HEK293 (cell line): ENCODE results near the gene MPC2.

Experiments used
- CTCF ChIA-PET: fragments of 350-600 bp; formaldehyde crosslinking; extraction: SDS; loops from one replicate; lab custom pipeline; 2021; ENCODE audit warnings: antibody characterized with exemption; lab: Yijun Ruan, JAX
- POLR2A ChIA-PET: fragments of 300-600 bp; formaldehyde crosslinking; extraction: SDS; loops from one replicate; lab custom pipeline; 2020; ENCODE audit warnings: antibody characterized with exemption, inconsistent platforms; lab: Yijun Ruan, JAX
- H3K27ac ChIP-seq: fragments of 200-500 bp; sonication (Bioruptor generic); 2 replicates; pipeline ENCODE4 v1.5.1; 2014; ENCODE audit warnings: low read depth, low read length, control low read depth, inconsistent platforms; ENCODE audit errors: extremely low read depth
- H3K36me3 ChIP-seq, 2 experiments: fragments of 200-500 bp in 1 of 2; sonication (Bioruptor generic) in 1 of 2; 1 replicate in 1 of 2; 2 replicates in 1 of 2; pipeline ENCODE4 v1.5.1; 2014 to 2017; ENCODE audit warnings: inconsistent platforms in 2 of 2, low read length in 2 of 2; ENCODE audit not compliant: control insufficient read depth in 2 of 2, insufficient read depth in 1 of 2
- H3K4me1 ChIP-seq: fragments of 200-500 bp; sonication (Bioruptor generic); 2 replicates; pipeline ENCODE4 v1.5.1; 2014; ENCODE audit warnings: mild to moderate bottlenecking, low read length, inconsistent platforms; ENCODE audit not compliant: control insufficient read depth, insufficient read depth
- H3K4me3 ChIP-seq: 2 replicates; pipeline ENCODE4 v1.5.1; 2011; ENCODE audit warnings: low read depth, mild to moderate bottlenecking, control low read depth, low read length, moderate library complexity
- H3K9me3 ChIP-seq: fragments of 200-500 bp; sonication (Bioruptor generic); 2 replicates; pipeline ENCODE4 v1.5.1; 2014; ENCODE audit warnings: low read depth, low read length, inconsistent platforms; ENCODE audit not compliant: control insufficient read depth, insufficient read depth
- GLIS2 ChIP-seq: fragments of 450-650 bp; formaldehyde crosslinking; IDR thresholded peaks from 2 replicates; pipeline ENCODE4 v1.5.1; 2016; ENCODE audit warnings: missing biosample characterization, missing genetic modification characterization
- MYNN ChIP-seq: fragments of 450-650 bp; formaldehyde crosslinking; IDR thresholded peaks from 2 replicates; pipeline ENCODE4 v1.5.1; 2016; ENCODE audit warnings: missing biosample characterization, missing genetic modification characterization, borderline replicate concordance
- PRDM4 ChIP-seq: fragments of 450-650 bp; formaldehyde crosslinking; IDR thresholded peaks from 2 replicates; pipeline ENCODE4 v1.5.1; 2017; ENCODE audit warnings: missing biosample characterization, missing genetic modification characterization
- TRIM28 ChIP-seq: IDR thresholded peaks from 2 replicates; pipeline ENCODE4 v1.6.1; 2011; ENCODE audit warnings: low read length, control low read depth, borderline replicate concordance
- ZBTB48 ChIP-seq: fragments of 450-650 bp; formaldehyde crosslinking; IDR thresholded peaks from 2 replicates; pipeline ENCODE4 v1.5.1; 2016; ENCODE audit warnings: missing biosample characterization, missing genetic modification characterization
- ZFP41 ChIP-seq: fragments of 450-650 bp; formaldehyde crosslinking; IDR thresholded peaks from 2 replicates; pipeline ENCODE4 v1.5.1; 2016; ENCODE audit warnings: missing biosample characterization, missing genetic modification characterization, borderline replicate concordance
- ZNF10 ChIP-seq: fragments of 450-650 bp; formaldehyde crosslinking; IDR thresholded peaks from 2 replicates; pipeline ENCODE4 v1.5.1; 2017; ENCODE audit warnings: missing biosample characterization, missing genetic modification characterization
- ZNF140 ChIP-seq: fragments of 450-650 bp; formaldehyde crosslinking; IDR thresholded peaks from 2 replicates; pipeline ENCODE4 v1.5.1; 2016; ENCODE audit warnings: missing biosample characterization, missing genetic modification characterization
- ZNF169 ChIP-seq: fragments of 450-650 bp; formaldehyde crosslinking; IDR thresholded peaks from 2 replicates; pipeline ENCODE4 v1.5.1; 2016; ENCODE audit warnings: missing biosample characterization, missing genetic modification characterization
- ZNF18 ChIP-seq: fragments of 450-650 bp; formaldehyde crosslinking; IDR thresholded peaks from 2 replicates; pipeline ENCODE4 v1.5.1; 2016; ENCODE audit warnings: missing biosample characterization, missing genetic modification characterization
- ZNF184 ChIP-seq: fragments of 450-650 bp; IDR thresholded peaks from 2 replicates; pipeline ENCODE4 v1.5.1; 2018; ENCODE audit warnings: missing biosample characterization, mild to moderate bottlenecking, missing genetic modification characterization
- ZNF23 ChIP-seq: fragments of 450-650 bp; formaldehyde crosslinking; IDR thresholded peaks from 2 replicates; pipeline ENCODE4 v1.5.1; 2016; ENCODE audit warnings: missing biosample characterization, missing genetic modification characterization, borderline replicate concordance
- ZNF302 ChIP-seq: fragments of 450-650 bp; formaldehyde crosslinking; IDR thresholded peaks from 2 replicates; pipeline ENCODE4 v1.5.1; 2016; ENCODE audit warnings: missing biosample characterization, missing genetic modification characterization, low read depth
- ZNF366 ChIP-seq: fragments of 450-650 bp; formaldehyde crosslinking; conservative IDR thresholded peaks from 2 replicates; pipeline ENCODE4 v1.5.1; 2016; ENCODE audit warnings: missing biosample characterization, missing genetic modification characterization
- ZNF571 ChIP-seq: fragments of 450-650 bp; formaldehyde crosslinking; IDR thresholded peaks from 2 replicates; pipeline ENCODE4 v1.5.0; 2017; ENCODE audit warnings: missing biosample characterization, missing genetic modification characterization
- ZSCAN4 ChIP-seq: fragments of 450-650 bp; formaldehyde crosslinking; IDR thresholded peaks from 2 replicates; pipeline ENCODE4 v1.5.1; 2017; ENCODE audit warnings: missing biosample characterization, missing genetic modification characterization
- TF ChIP-seq, protein P1 (sequence below): fragments of 450-650 bp; formaldehyde crosslinking; IDR thresholded peaks from 2 replicates; pipeline ENCODE4 v1.5.1; 2016; ENCODE audit warnings: missing biosample characterization, missing genetic modification characterization
- TF ChIP-seq, protein P2 (sequence below): fragments of 450-650 bp; formaldehyde crosslinking; IDR thresholded peaks from 2 replicates; pipeline ENCODE4 v1.5.1; 2017; ENCODE audit warnings: missing biosample characterization, mild to moderate bottlenecking, missing genetic modification characterization, moderate library complexity
- TF ChIP-seq, protein P3 (sequence below): fragments of 450-650 bp; formaldehyde crosslinking; optimal IDR thresholded peaks from 2 replicates; pipeline ENCODE3; 2016; ENCODE audit warnings: missing biosample characterization, mild to moderate bottlenecking, missing genetic modification characterization

The MPC2 gene

GRCh38 chr1:167913895-167914496, 22.9 kb downstream of the MPC2 start, which contains the start of gene ADCY10:
TSS of gene ADCY10 (minus strand) at chr1:167914134. CDS start at chr1:167905140, 8,994 bp downstream.
- H3K27ac ChIP-seq: no peak within 1 kb of the TSS
- POLR2A ChIA-PET: interaction anchor here (0.6 to 1.5 kb wide), 3 partner anchors 22 to 169 kb away, joined by 3 to 6 read pairs (median 3); partner anchors contain the start of genes DCAF6 and MPC2
- no peaks in the 10 kb centered on the region for H3K9me3 ChIP-seq
- no peaks in the 10 kb centered on the region for H3K4me1 ChIP-seq
- no peak within 1 kb of the TSS for H3K4me3 ChIP-seq
- TF ChIP-seq MYNN (tag by site-specific recombination): no peak
- TF ChIP-seq TRIM28: no peak
- H3K36me3 ChIP-seq: peaks cover 3 to 27% of the 10 kb centered on the region in 2 experiments; a peak in 2 of 3 replicates
- CTCF ChIA-PET: interaction anchor here (0.7 to 1.3 kb wide), 2 partner anchors 19 to 168 kb away, joined by 3 read pairs; no protein-coding TSS in a partner anchor

- no peak for TF ChIP-seq ZNF10 (tag by site-specific recombination)
- TF ChIP-seq ZNF302 (tag by site-specific recombination): no peak
- TF ChIP-seq ZSCAN4 (tag by site-specific recombination): no peak
- TF ChIP-seq ZNF140 (tag by site-specific recombination): no peak
- TF ChIP-seq GLIS2 (tag by site-specific recombination): no peak
- TF ChIP-seq, protein P1, sequence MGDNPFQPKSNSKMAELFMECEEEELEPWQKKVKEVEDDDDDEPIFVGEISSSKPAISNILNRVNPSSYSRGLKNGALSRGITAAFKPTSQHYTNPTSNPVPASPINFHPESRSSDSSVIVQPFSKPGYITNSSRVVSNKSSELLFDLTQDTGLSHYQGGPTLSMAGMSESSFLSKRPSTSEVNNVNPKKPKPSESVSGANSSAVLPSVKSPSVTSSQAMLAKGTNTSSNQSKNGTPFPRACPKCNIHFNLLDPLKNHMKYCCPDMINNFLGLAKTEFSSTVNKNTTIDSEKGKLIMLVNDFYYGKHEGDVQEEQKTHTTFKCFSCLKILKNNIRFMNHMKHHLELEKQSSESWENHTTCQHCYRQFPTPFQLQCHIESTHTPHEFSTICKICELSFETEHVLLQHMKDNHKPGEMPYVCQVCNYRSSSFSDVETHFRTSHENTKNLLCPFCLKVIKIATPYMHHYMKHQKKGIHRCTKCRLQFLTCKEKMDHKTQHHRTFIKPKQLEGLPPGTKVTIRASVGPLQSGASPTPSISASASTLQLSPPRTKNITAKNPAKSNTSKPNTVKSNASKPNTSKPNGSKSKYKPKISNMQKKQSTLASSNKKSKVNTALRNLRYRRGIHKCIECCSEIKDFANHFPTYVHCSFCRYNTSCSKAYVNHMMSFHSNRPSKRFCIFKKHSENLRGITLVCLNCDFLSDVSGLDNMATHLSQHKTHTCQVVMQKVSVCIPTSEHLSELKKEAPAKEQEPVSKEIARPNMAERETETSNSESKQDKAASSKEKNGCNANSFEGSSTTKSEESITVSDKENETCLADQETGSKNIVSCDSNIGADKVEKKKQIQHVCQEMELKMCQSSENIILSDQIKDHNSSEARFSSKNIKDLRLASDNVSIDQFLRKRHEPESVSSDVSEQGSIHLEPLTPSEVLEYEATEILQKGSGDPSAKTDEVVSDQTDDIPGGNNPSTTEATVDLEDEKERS (tag by site-specific recombination): no peak
- no peak for TF ChIP-seq ZNF571 (tag by site-specific recombination)
- no peak for TF ChIP-seq ZNF18
- TF ChIP-seq, protein P2, sequence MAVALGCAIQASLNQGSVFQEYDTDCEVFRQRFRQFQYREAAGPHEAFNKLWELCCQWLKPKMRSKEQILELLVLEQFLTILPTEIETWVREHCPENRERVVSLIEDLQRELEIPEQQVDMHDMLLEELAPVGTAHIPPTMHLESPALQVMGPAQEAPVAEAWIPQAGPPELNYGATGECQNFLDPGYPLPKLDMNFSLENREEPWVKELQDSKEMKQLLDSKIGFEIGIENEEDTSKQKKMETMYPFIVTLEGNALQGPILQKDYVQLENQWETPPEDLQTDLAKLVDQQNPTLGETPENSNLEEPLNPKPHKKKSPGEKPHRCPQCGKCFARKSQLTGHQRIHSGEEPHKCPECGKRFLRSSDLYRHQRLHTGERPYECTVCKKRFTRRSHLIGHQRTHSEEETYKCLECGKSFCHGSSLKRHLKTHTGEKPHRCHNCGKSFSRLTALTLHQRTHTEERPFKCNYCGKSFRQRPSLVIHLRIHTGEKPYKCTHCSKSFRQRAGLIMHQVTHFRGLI: no peak
- no peak for TF ChIP-seq ZFP41
- no peak for TF ChIP-seq ZNF169 (tag by site-specific recombination)
- TF ChIP-seq, all 188 proteins: peak for 0
- Histone ChIP-seq H3K4me3 (no peak overlapping the region), H3K36me3 (peaks cover 1 to 19% of the 10 kb centered on the region in 2 experiments; a peak in 2 of 3 replicates), H3K9me3 (no peaks in the 10 kb centered on the region), H3K27ac (no peak overlapping the region), H3K4me1 (no peaks in the 10 kb centered on the region)
- ChIA-PET POLR2A (no interaction called here), CTCF (no interaction called here)
Observed at GRCh38 chr1:167912294-167912693, 24.6 kb downstream of the MPC2 start.

DNA sequence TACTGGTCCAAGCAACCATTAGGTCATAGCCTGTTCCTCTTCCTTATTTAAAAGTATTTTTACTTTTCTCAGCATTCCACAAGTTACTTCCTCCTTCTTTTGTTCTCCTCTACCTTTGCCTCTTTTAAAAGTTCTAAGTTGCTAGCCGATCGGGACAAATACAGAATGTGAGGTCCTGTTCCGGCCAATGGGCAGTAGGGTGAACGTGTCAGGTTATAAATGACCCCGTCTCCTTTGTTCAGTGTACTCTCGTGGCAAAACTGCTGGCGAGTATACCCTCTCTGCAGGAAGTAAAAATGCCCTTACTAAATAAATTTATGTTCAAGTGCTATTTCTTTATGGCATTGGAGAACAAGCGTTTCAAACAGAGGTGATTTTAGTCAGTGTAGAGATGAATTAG, 25.5 kb downstream of the MPC2 start:
- TF ChIP-seq PRDM4 (tag by site-specific recombination) (no peak), ZBTB48 (tag by site-specific recombination) (no peak), ZNF10 (tag by site-specific recombination) (no peak), ZNF366 (tag by site-specific recombination) (no peak), ZNF184 (tag by site-specific recombination) (no peak), ZNF23 (tag by site-specific recombination) (no peak)
- TF ChIP-seq, protein P3, sequence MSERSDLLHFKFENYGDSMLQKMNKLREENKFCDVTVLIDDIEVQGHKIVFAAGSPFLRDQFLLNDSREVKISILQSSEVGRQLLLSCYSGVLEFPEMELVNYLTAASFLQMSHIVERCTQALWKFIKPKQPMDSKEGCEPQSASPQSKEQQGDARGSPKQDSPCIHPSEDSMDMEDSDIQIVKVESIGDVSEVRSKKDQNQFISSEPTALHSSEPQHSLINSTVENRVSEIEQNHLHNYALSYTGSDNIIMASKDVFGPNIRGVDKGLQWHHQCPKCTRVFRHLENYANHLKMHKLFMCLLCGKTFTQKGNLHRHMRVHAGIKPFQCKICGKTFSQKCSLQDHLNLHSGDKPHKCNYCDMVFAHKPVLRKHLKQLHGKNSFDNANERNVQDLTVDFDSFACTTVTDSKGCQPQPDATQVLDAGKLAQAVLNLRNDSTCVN: no peak
- no peaks in the 10 kb centered on the region for H3K9me3 ChIP-seq
- POLR2A ChIA-PET: no interaction called here
- CTCF ChIA-PET: no interaction called here
- H3K27ac ChIP-seq: no peak overlapping the region
- H3K4me1 ChIP-seq: no peaks in the 10 kb centered on the region
- H3K36me3 ChIP-seq: peaks cover 0 to 10% of the 10 kb centered on the region in 2 experiments; a peak in 2 of 3 replicates
- no peak overlapping the region for H3K4me3 ChIP-seq
